Heart left ventricle (tissue), 16 donors: Measurements from ENCODE around the gene GINM1. TPM values are rescaled to one million over a fixed set of nuclear protein-coding genes. Genes with fewer than 3 reads are reported as not detected.

Experiments used
- ATAC-seq, 4 donors: fragments of 200-7000 bp; cut with Tn5 transposase; one replicate each; pipeline ENCODE4 v1.9.1; 2020 to 2022; ENCODE audit warnings: moderate library complexity in 4 of 4, mild to moderate bottlenecking in 3 of 4, moderate number of reproducible peaks in 1 of 4
- DNase-seq, 5 donors: peaks; one replicate each; pipeline ENCODE4 v3.0.0-alpha.2; 2020
- H3K27ac ChIP-seq, 12 donors: fragments of 200-600 bp; sonication (generic) in 4 of 12; one replicate each; pipeline versions ENCODE4 v1.5.0 to v1.8.0; 2016 to 2022; ENCODE audit warnings: mild to moderate bottlenecking in 2 of 12
- H3K27me3 ChIP-seq, 9 donors: fragments of 200-600 bp; sonication (generic) in 2 of 9; one replicate each; pipeline versions ENCODE4 v1.5.1 to v1.8.0; 2016 to 2022; ENCODE audit warnings: mild to moderate bottlenecking in 3 of 9
- H3K36me3 ChIP-seq, 9 donors: fragments of 200-600 bp; sonication (generic) in 2 of 9; one replicate each; pipeline versions ENCODE4 v1.5.0 to v1.8.0; 2018 to 2022; ENCODE audit warnings: mild to moderate bottlenecking in 2 of 9
- H3K4me1 ChIP-seq, 12 donors: fragments of 200-600 bp; sonication (generic) in 4 of 12; one replicate each; pipeline versions ENCODE4 v1.5.0 to v1.8.0; 2016 to 2022; ENCODE audit warnings: mild to moderate bottlenecking in 3 of 12
- H3K4me3 ChIP-seq, 12 donors: fragments of 200-600 bp; sonication (generic) in 4 of 12; one replicate each; pipeline versions ENCODE4 v1.5.0 to v1.8.0; 2017 to 2022; ENCODE audit warnings: mild to moderate bottlenecking in 9 of 12, moderate library complexity in 4 of 12
- H3K9me3 ChIP-seq, 12 donors: fragments of 200-600 bp; sonication (generic) in 4 of 12; one replicate each; pipeline versions ENCODE4 v1.5.0 to v1.8.0; 2016 to 2022; ENCODE audit warnings: mild to moderate bottlenecking in 1 of 12
- CTCF ChIP-seq, 12 donors: fragments of 200-600 bp; sonication (generic) in 4 of 12; IDR thresholded peaks; one replicate each; pipeline versions ENCODE4 v1.5.0 to v1.8.0; 2018 to 2022; ENCODE audit warnings: antibody characterized with exemption in 12 of 12, mild to moderate bottlenecking in 5 of 12
- POLR2A ChIP-seq, 2 donors: fragments of 450-650 bp; IDR thresholded peaks; one replicate each; pipeline ENCODE4 v1.6.1; 2017; ENCODE audit warnings: antibody characterized with exemption in 2 of 2, mild to moderate bottlenecking in 2 of 2, moderate library complexity in 2 of 2
- WGBS, 4 donors: extraction: QIAGEN DNeasy Blood & Tissue Kit in 2 of 4; methylation state at CpG; one replicate each; pipeline versions ENCODE4 v1.1.5 to v1.1.7; 2013 to 2018; 5-methylcytosine and 5-hydroxymethylcytosine counted together
- intact Hi-C, 10 donors: fragments of 100-400 bp; cut with DNase I; formaldehyde crosslinking; loops; one replicate each; pipeline versions ENCODE4 v1.11.1 to v1.14.2; 2022
- polyA plus RNA-seq, 2 donors: library from polyadenylated mRNA; stranded (reverse); fragments of 200-250 nt; gene quantifications; one replicate each; pipeline ENCODE4 v1.2.3, GENCODE V29; 2013
- total RNA-seq, 9 donors: library from RNA; depleted of rRNA in 2 of 9; stranded (reverse); fragments of >200 nt in 2 of 9; fragmentation: NEBNext Ultra II Directional in 3 of 9; extraction: Animal tissue kit (Norgen Biotek cat#: 25700) in 3 of 9; gene quantifications; one replicate each; pipeline versions ENCODE4 v1.1.0 to v1.2.4, GENCODE V29; 2016 to 2023
- donor health status: ischemic (EF 13 %, LVEDD 7.1; RV severe dilation, severe dysfunction).
- donor health status: healthy with polysubstance abuse.
- donor health status: DM: no; HTN: yes; CAD: no.
- donor health status: DM: no; HTN: no; CAD: no.
- donor health status: ischemic (EF 25% LVEDD 6.9; RV normal size, moderate dysfunction).
- donor health status: ischemic (EF 25% LVEDD 5.7; RV mildly dilated, moderate dysfunction).
- donor health status: healthy.
- donor health status: DM: yes; HTN: yes; CAD: no.
- donor health status: ischemic (EF 35%, LVEDD 5.7; RV mildly dilated, moderate dysfunction).
- donor health status: nonischemic (EF 11% LVEDD 7.7; RV severe dilation, severe dysfunction).
- donor health status: DM: yes; HTN: yes; CAD: no.
- donor health status: PGD.
- donor health status: ischemic (EF 29% LVEDD 5.4; RV normal size, mild dysfunction).
- donor health status: nonischemic (EF 23%, LVEDD 6.1; RV moderate dilation, normal function).

GINM1 gene
- total and polyA plus RNA-seq, 11 donors, result 25.3 to 60.5 (median 48.5) TPM

GRCh38 chr6:149541139-149541538 lies 25.0 kb upstream of the GINM1 start:
- WGBS, 4 donors, result 68 to 79% (median 75%) methylated on average over 2 of the region's 2 CpGs
- TF ChIP-seq POLR2A (IDR thresholded peaks at IDR 0.05) (no peak), CTCF (IDR thresholded peaks at IDR 0.05) (no peak)
- intact Hi-C loops, result no loop called here
- Histone ChIP-seq H3K4me3 (no peak overlapping the region), H3K4me1 (peaks cover 4 to 41% (median 26%) of the 10 kb centered on the region in 12 donors), H3K36me3 (peaks cover 0 to 55% (median 47%) of the 10 kb centered on the region in 9 donors), H3K9me3 (no peaks in the 10 kb centered on the region), H3K27ac (no peak overlapping the region), H3K27me3 (no peaks in the 10 kb centered on the region)
- ATAC-seq, result no peak
- DNase-seq, result no peak

GRCh38 chr6:149544646-149545257 lies 21.4 kb upstream of the GINM1 start:
- peaks cover 0 to 19% (median 12%) of the 10 kb centered on the region in 9 donors for H3K36me3 ChIP-seq
- H3K27ac ChIP-seq, result peak overlapping the region in 10 of 12 donors; percentile 90 to 99 (median 94)
- no peaks in the 10 kb centered on the region for H3K9me3 ChIP-seq
- peak overlapping the region; percentile 54 to 99 (median 92) for H3K4me3 ChIP-seq
- no peak for TF ChIP-seq POLR2A (IDR thresholded peaks at IDR 0.05)
- intact Hi-C loops, result loop anchor here in 1 of 10 donors (5.0 kb wide), 1 partner anchor 463 kb away; no protein-coding TSS in a partner anchor
- H3K4me1 ChIP-seq, result peaks cover 4 to 41% (median 29%) of the 10 kb centered on the region in 12 donors
- DNase-seq (no peak), ATAC-seq (peak in 2 of 4 donors; percentile 1 to 2)
- no peaks in the 10 kb centered on the region for H3K27me3 ChIP-seq
- 29 to 31% (median 30%) methylated on average over 12 of the region's 12 CpGs for WGBS, 4 donors

- 0 to 1% (median 0%) methylated on average over 14 to 16 of the region's 16 CpGs for WGBS, 4 donors
- H3K36me3 ChIP-seq, result peaks cover 0 to 14% (median 6%) of the 10 kb centered on the region in 9 donors
- H3K27me3 ChIP-seq, result no peaks in the 10 kb centered on the region
- peak overlapping the region; percentile 54 to 99 (median 92) for H3K4me3 ChIP-seq
- H3K9me3 ChIP-seq, result no peaks in the 10 kb centered on the region
- intact Hi-C loops, result loop anchor here in 1 of 10 donors (5.0 kb wide), 1 partner anchor 462 kb away; no protein-coding TSS in a partner anchor
- ATAC-seq (peak; percentile 22 to 51 (median 48)), DNase-seq (peak in 4 of 5 donors; percentile 23 to 42 (median 37))
- H3K4me1 ChIP-seq, result peaks cover 4 to 41% (median 29%) of the 10 kb centered on the region in 12 donors
- TF ChIP-seq CTCF (IDR thresholded peaks at IDR 0.05), result peak in 2 of 12 donors; percentile 15 to 19
- TF ChIP-seq POLR2A (IDR thresholded peaks at IDR 0.05), result no peak
- H3K27ac ChIP-seq, result peak overlapping the region; percentile 90 to 99 (median 94)
These were observed 20.9 kb upstream of the GINM1 start for GRCh38 chr6:149545258-149545753.

- peaks cover 0 to 8% (median under 1%) of the 10 kb centered on the region in 9 donors for H3K36me3 ChIP-seq
- ATAC-seq (peak; percentile 97 to 99 (median 98)), DNase-seq (peak; percentile 96 to 99 (median 98))
- TF ChIP-seq POLR2A (IDR thresholded peaks at IDR 0.05), result peak; percentile 51 to 91
- TF ChIP-seq CTCF (IDR thresholded peaks at IDR 0.05), result peak; percentile 76 to 95 (median 83)
- peaks cover 4 to 37% (median 29%) of the 10 kb centered on the region in 12 donors for H3K4me1 ChIP-seq
- 0 to 1% (median 1%) methylated on average over 42 to 71 of the region's 71 CpGs for WGBS, 4 donors
- H3K4me3 ChIP-seq, result peak within 1 kb of the TSS; percentile 54 to 99 (median 92)
- H3K27ac ChIP-seq, result peak within 1 kb of the TSS; percentile 90 to 99 (median 94)
- H3K27me3 ChIP-seq, result no peaks in the 10 kb centered on the region
- intact Hi-C loops, result loop anchor here in 2 of 10 donors (1.0 to 5.0 kb wide), 2 partner anchors 19 to 461 kb away; no protein-coding TSS in a partner anchor
- no peaks in the 10 kb centered on the region for H3K9me3 ChIP-seq
These were observed 20.3 kb upstream of the GINM1 start, which contains the start of gene PPIL4 for GRCh38 chr6:149545754-149546471. TSS of gene PPIL4 (minus strand) at chr6:149546043. CDS start at chr6:149546005, 38 bp downstream.
